Measurements from ENCODE around the gene LRIG1.

- TF ChIP-seq CTCF (IDR thresholded peaks at IDR 0.05 in 2 of 3, conservative IDR thresholded peaks at IDR 0.05 in 1 of 3; ENCODE audit: control insufficient read depth in 2 of 3, extremely low read depth in 1 of 3, insufficient read depth in 1 of 3, low read depth in 3 of 3, low read length in 3 of 3): no peak
- no peak for TF ChIP-seq HDAC2 (IDR thresholded peaks at IDR 0.05)
- TF ChIP-seq EP300 (IDR thresholded peaks at IDR 0.05; ENCODE audit: borderline replicate concordance in 1 of 2, control insufficient read depth in 1 of 2, low read depth in 2 of 2, low read length in 2 of 2): no peak
- no peak for TF ChIP-seq MYC (IDR thresholded peaks at IDR 0.05; ENCODE audit: insufficient read depth, insufficient read length, insufficient replicate concordance, low read length, severe bottlenecking)
- TF ChIP-seq MXI1 (IDR thresholded peaks at IDR 0.05; ENCODE audit: low read depth, low read length): no peak
- no peak for TF ChIP-seq PKNOX1 (IDR thresholded peaks at IDR 0.05)
- no peak for TF ChIP-seq NRF1 (conservative IDR thresholded peaks at IDR 0.05; ENCODE audit: low read depth, low read length)
- TF ChIP-seq ZNF274 (IDR thresholded peaks at IDR 0.05; ENCODE audit: insufficient read depth, insufficient read length): no peak
- TF ChIP-seq USF2 (IDR thresholded peaks at IDR 0.05; ENCODE audit: borderline replicate concordance, low read depth, low read length): no peak
These were observed 95.1 kb downstream of the LRIG1 start for GRCh38 chr3:66405701-66406091.
